HS-27A (cell line): ENCODE measurements around the gene MPV17L2.
"Not testable (repeated sequence)": the region's sequence is repeated elsewhere in the genome, so short reads cannot be mapped to it uniquely, and the experiment has no call there.

Experiments used
- DNase-seq: peaks from one replicate; pipeline ENCODE4 v3.0.0-alpha.2; 2012; ENCODE audit warnings: low read depth, missing footprints

MPV17L2 gene

DNA sequence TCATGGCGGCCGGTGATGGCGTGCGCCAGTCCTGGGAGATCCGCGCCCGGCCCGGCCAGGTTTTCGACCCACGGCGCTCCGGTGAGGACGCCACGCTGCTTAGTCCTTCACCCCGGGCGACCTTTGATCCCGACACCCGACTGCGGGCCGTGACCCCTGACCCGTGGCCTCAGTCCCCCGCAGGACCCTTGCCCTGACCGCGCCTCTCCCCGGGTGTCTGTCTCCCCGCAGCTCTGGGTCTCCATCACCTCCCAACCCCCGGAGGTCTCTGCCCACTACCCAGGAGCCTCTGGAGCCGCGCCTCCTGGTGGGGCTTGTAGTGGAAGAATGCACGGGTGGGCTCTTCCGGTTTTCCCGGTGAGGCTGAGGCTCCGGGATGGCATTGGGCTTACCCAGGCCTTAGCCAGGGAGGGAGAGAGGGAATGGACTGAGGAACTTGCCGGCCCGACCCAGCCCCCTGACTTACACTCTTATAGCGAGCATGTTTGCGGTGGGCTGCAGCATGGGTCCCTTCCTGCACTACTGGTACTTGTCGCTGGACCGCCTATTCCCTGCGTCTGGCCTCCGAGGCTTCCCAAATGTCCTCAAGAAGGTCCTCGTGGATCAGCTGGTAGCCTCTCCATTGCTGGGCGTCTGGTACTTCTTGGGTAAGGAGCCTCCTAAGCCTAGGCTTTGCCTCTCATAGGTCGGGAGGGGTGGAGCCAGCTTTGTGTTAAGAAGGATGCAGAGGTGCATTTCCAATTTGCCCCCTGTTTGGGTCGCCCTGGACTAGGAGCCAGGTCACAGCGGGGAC is 566 bp downstream of the MPV17L2 start:
- DNase-seq = no peak

GRCh38 chr19:18194181-18194530 is 1.1 kb downstream of the MPV17L2 start:
- no peak for DNase-seq

GRCh38 chr19:18194554-18195238 is 1.7 kb downstream of the MPV17L2 start:
- no peak for DNase-seq

GRCh38 chr19:18196511-18196845 is 3.5 kb downstream of the MPV17L2 start:
- no peak for DNase-seq

- no peak for DNase-seq
Measured at GRCh38 chr19:18197306-18197705, 4.3 kb downstream of the MPV17L2 start.

GRCh38 chr19:18197941-18198340 is 4.9 kb downstream of the MPV17L2 start:
- DNase-seq = no peak

DNA sequence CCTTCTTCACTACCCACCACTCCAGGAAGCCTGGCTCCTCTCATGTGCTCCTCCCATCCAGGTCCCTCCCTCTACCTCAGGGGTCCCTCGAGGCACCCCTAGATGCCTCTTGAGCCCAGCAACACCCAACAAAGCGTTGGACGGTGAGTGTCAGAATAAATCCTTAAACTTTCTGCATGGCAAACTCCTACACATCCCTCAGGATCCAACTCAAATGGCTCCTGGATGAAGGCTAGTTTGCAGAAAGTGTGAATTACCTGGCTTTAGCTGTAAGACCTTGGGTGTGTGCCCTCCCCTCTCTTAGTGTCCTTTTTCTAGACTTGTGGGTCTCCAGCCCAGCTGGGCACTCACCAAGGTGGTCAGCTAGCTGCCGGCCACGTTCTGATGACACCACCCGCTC is 5.4 kb downstream of the MPV17L2 start:
- DNase-seq = no peak

DNA sequence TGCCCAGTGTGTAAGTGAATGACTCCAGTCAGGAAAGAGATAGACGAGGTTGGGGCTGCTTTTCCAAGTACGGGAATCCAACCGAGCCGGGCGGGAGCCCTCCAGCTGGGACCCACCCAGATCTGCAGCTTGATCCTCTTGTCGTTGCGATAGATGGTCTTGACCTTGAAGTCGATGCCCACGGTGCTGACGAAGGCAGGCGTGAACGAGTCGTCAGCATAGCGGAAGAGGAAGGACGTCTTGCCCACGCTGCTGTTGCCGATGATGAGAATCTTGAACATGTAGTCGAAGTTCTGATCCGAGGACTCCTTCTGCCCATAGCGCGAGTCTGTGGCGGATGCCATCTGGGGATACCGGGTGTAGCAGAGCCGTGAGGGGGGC is 9.4 kb downstream of the MPV17L2 start:
- DNase-seq = no peak

GRCh38 chr19:18202778-18203407 is 9.9 kb downstream of the MPV17L2 start:
- DNase-seq = no peak

- DNase-seq = no peak
Measured at GRCh38 chr19:18203408-18203862, 10.4 kb downstream of the MPV17L2 start.

- peak; percentile 97 for DNase-seq
Measured at GRCh38 chr19:18203863-18204393, 10.9 kb downstream of the MPV17L2 start, which contains the start of gene RAB3A. Gene RAB3A (minus strand): TSS chr19:18204042. CDS start chr19:18202740, 1,302 bp downstream.

DNA sequence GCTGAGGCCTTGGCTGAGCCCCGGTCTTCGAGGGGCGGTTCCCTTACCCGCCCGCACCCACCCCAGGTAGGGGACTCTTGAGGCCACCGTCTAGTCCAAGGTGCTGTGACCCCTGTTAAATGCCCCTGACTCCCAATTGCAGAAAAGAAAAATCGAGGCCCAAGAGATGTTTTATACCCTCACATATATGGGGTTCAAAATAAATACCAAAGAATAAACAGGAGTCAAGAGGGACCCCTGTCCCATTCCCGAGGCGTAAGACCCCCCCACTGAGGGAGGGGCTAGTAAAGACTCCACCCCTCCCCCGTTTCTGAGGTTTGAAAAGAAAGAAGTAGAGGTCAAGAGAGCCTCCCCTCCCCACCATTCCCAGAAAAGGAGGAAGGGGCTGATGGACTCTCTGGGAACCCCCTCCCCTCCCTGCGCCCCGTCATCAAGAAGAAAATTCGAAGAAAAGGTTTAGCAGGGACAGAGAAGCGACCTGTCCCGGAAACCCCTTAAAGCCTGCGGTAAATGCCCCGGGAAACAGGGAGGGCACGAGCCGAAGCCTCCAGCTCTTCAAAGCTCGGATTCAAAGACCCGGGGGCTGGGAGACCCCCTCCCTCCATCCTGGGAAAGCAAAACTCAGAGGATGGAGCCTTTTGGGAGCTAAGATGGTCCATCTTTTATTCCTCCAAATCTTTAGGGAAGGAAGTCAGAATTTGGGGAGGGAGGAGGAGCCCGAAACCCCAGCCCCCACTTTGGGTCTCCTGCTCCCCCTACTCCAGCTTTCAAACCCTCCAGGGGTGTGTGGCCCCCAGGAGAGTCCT is 11.6 kb downstream of the MPV17L2 start:
- DNase-seq = no peak

DNA sequence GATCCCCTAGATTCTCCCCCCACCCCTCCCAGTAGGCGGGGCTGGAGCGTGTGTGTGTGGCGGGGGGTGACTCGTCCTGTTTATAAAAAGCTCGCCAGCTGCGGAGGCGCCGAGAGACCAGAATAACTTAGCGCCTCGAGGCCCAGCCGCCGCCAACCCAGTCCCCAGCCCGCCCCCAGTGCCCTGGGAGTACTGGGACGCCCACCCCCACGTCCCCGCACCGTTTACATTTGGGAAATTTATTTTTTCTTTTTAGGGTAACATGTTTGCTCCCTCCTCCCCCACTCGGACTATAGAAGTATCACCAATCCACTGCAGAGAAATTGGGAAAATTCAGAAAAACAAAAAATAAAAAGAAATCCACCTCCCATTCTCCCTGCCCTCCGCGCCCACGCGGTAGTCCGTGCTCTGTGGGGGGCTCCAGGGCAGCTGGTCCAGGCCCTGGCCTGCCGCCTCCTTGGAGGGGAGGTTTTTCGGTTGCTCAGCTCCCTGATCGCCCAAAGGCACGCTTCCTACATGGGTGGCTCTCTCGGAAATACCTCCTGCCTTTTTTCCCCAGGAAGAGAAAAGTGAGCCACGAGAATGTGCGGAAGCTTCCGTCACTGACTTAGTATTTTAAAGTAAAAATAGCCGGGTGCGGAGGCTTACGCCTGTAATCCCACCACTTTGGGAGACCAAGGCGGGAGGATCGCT is 12.3 kb downstream of the MPV17L2 start:
- no peak for DNase-seq

- DNase-seq = no peak
Measured at GRCh38 chr19:18206018-18206417, 13.0 kb downstream of the MPV17L2 start.

DNA sequence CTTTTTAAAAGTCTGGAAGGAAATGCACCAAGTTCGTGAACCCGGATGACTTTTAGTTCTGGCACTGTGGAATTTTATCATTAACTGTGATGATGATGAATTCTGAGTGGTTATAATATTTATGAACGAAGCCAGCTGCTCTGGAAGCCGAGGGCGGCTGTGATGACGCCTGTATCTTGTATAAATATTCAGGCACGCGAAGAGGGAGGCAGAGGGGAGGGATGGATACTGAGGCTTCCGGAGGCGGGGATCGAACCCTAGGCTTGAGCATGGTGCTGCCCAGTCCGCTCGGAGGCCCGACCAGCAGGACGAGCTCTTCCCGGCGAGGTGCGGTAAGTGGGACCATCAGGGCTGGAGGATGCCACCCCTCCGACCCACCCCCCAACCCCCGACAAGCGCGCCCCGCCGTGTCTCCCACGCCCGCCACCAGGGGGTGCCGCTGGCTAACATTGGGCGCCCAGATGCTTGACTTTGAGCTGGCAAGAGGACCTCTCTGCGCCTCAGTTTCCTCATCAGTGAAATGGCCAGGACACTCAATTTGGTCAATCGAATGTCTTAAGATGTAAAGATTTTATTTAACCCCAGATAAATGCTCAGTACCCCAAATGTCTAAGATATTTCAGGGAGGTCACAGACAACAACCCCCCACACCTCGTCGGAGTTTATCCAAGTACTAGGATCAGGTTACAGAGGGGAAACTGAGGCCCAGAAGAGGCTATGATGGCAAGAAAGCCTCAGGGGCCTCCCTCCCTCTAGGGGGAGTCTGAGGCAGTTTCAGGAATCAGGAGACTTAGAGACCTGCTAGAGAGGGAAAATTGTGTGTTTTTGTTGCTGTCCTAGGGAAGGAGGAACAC is 15.3 kb downstream of the MPV17L2 start:
- no peak for DNase-seq

DNA sequence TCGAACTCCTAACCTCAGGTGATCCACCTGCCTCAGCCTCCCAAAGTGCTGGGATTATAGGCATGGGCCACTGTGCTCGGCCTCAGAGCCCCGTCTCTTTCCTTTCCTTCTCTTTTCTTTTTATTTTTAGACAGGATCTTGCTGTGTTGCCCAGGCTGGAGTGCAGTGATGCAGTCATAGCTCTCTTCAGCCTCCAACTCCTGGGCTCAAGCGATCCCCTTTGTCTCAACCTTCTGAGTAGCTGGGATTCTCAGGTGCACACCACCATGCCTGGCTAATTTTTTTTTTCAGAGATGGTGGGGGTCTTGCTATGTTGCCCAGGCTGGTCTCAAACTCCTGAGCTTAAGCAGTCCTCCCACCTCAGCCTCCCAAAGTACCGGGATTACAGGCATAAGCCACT is 16.9 kb downstream of the MPV17L2 start:
- DNase-seq = not testable (repeated sequence)

- DNase-seq = no peak
Measured at GRCh38 chr19:18211683-18212082, 18.7 kb downstream of the MPV17L2 start.

- no peak for DNase-seq
Measured at GRCh38 chr19:18214779-18215433, 21.9 kb downstream of the MPV17L2 start.

DNA sequence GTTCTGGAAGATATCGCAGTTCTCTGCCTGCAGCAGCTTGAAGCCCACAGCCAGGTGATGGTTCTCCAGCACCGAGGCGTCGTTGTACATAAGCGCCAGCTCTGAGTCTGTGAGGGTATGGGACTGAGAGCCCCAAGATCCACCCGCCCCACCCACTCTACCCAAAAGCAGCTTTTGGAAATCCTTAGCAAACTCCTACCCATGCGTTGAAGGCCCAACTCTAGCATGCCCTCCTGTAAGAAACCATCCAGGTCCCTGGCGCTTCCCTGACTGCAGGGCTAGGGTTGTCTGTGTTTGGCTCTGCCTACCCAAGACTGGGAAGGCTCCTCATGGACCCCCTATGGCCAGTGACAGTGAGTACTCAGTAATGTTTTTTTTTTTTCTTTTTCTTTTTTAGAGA is 23.8 kb downstream of the MPV17L2 start:
- no peak for DNase-seq

DNA sequence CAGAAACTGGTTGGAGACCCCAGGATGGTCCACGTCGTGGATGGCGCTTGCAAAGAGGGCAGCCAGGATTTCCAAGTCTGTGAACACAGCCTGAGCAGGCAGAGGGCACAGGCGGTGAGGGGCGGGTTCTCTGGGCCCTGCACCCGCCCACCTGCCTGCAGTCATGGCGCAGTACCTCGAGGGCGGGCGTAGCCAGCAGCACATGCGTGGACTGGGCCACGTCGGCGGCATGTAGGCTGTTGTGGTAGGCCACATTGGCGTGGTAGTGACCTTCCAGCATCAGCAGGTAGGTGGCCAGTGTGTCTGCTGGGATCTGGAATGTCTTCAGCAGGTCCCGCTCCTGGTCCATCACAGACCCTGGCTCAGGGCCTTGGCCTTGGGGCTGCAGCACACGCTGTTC is 25.1 kb downstream of the MPV17L2 start:
- no peak for DNase-seq
